Esophagus muscularis mucosa (tissue), 4 donors: ENCODE data around the gene EPB41L5. TPM values are rescaled to one million over a fixed set of nuclear protein-coding genes. Genes with fewer than 3 reads are reported as not detected.
"Not testable (repeated sequence)": the region's sequence is repeated elsewhere in the genome, so short reads cannot be mapped to it uniquely, and the experiment has no call there.

Source experiments
- DNase-seq: peaks from one replicate; pipeline ENCODE4 v3.0.0-alpha.2; 2017; ENCODE audit errors: extremely low spot score
- H3K27ac ChIP-seq, 4 donors: fragments of 200-600 bp; sonication (generic); replicated peaks in 1 of 4; 1 replicate in 3 of 4; 2 replicates in 1 of 4; pipeline ENCODE4 v1.5.1; 2016 to 2019; ENCODE audit warnings: mild to moderate bottlenecking in 1 of 4
- H3K27me3 ChIP-seq, 4 donors: fragments of 200-600 bp; sonication (generic); one replicate each; pipeline versions ENCODE4 v1.5.1 to v1.6.0; 2016 to 2019
- H3K36me3 ChIP-seq, 4 donors: fragments of 200-600 bp; sonication (generic); one replicate each; pipeline ENCODE4 v1.5.1; 2016 to 2019
- H3K4me1 ChIP-seq, 4 donors: fragments of 200-600 bp; sonication (generic); one replicate each; pipeline ENCODE4 v1.5.1; 2016 to 2019
- H3K4me3 ChIP-seq, 4 donors: fragments of 200-600 bp; sonication (generic); 1 replicate in 2 of 4; 2 replicates in 2 of 4; pipeline ENCODE4 v1.5.1; 2016 to 2019; ENCODE audit warnings: mild to moderate bottlenecking in 4 of 4, moderate library complexity in 1 of 4
- H3K9me3 ChIP-seq, 4 donors: fragments of 200-600 bp; sonication (generic); 1 replicate in 3 of 4; 2 replicates in 1 of 4; pipeline ENCODE4 v1.5.1; 2016 to 2019
- EP300 ChIP-seq: sonication (generic); formaldehyde crosslinking; IDR thresholded peaks from one replicate; pipeline ENCODE4 v1.6.1; 2017; ENCODE audit warnings: antibody characterized with exemption
- POLR2A ChIP-seq: fragments of 450-650 bp; IDR thresholded peaks from one replicate; pipeline ENCODE4 v1.6.1; 2017; ENCODE audit warnings: antibody characterized with exemption, moderate library complexity, mild to moderate bottlenecking, low read depth
- POLR2AphosphoS5 ChIP-seq, 2 donors: sonication (generic); formaldehyde crosslinking; IDR thresholded peaks; one replicate each; pipeline ENCODE4 v1.6.1; 2017; ENCODE audit warnings: antibody characterized with exemption in 2 of 2
- WGBS: methylation state at CpG from one replicate; pipeline ENCODE4 v1.1.5; 2018; 5-methylcytosine and 5-hydroxymethylcytosine counted together
- intact Hi-C: fragments of 100-400 bp; cut with DNase I; formaldehyde crosslinking; loops from one replicate; pipeline ENCODE4 v1.15.1; 2023
- total RNA-seq, 4 donors: library from RNA; depleted of rRNA; stranded (reverse); fragments of >200 nt; gene quantifications; one replicate each; pipeline versions ENCODE4 v1.1.0 to v1.2.1, GENCODE V29; 2016
- TF ChIP-seq, protein P1 (sequence below), 3 experiments: fragments of 200-600 bp in 2 of 3; fragments of 450-650 bp in 1 of 3; sonication (generic) in 2 of 3; IDR thresholded peaks; one replicate each; pipeline ENCODE4 v1.5.1; 2017 to 2019; ENCODE audit warnings: antibody characterized with exemption in 3 of 3, mild to moderate bottlenecking in 2 of 3, moderate library complexity in 1 of 3

The EPB41L5 gene
- total RNA-seq, 4 donors from 2014 or later: 16.0 to 30.3 (median 21.6) TPM

GRCh38 chr2:120133572-120134244 is 120.8 kb downstream of the EPB41L5 start:
- Histone ChIP-seq H3K27me3 (no peaks in the 10 kb centered on the region), H3K36me3 (peaks cover 0 to 32% (median 13%) of the 10 kb centered on the region in 4 donors), H3K27ac (no peak overlapping the region), H3K4me1 (peaks cover 0 to 15% (median 3%) of the 10 kb centered on the region in 4 donors), H3K9me3 (no peaks in the 10 kb centered on the region), H3K4me3 (no peak overlapping the region)
- no peak for DNase-seq
- TF ChIP-seq EP300 (no peak), POLR2AphosphoS5 (IDR thresholded peaks at IDR 0.05) (no peak), POLR2A (no peak)
- TF ChIP-seq, protein P1, sequence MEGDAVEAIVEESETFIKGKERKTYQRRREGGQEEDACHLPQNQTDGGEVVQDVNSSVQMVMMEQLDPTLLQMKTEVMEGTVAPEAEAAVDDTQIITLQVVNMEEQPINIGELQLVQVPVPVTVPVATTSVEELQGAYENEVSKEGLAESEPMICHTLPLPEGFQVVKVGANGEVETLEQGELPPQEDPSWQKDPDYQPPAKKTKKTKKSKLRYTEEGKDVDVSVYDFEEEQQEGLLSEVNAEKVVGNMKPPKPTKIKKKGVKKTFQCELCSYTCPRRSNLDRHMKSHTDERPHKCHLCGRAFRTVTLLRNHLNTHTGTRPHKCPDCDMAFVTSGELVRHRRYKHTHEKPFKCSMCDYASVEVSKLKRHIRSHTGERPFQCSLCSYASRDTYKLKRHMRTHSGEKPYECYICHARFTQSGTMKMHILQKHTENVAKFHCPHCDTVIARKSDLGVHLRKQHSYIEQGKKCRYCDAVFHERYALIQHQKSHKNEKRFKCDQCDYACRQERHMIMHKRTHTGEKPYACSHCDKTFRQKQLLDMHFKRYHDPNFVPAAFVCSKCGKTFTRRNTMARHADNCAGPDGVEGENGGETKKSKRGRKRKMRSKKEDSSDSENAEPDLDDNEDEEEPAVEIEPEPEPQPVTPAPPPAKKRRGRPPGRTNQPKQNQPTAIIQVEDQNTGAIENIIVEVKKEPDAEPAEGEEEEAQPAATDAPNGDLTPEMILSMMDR (IDR thresholded peaks at IDR 0.05): no peak
- intact Hi-C loops: no loop called here
- 93% methylated on average over 2 of the region's 2 CpGs for WGBS

GRCh38 chr2:120134263-120134662 is 121.4 kb downstream of the EPB41L5 start:
- no peak overlapping the region for H3K27ac ChIP-seq
- no peaks in the 10 kb centered on the region for H3K27me3 ChIP-seq
- peaks cover 0 to 32% (median 12%) of the 10 kb centered on the region in 4 donors for H3K36me3 ChIP-seq
- DNase-seq: no peak
- no peaks in the 10 kb centered on the region for H3K9me3 ChIP-seq
- peaks cover 0 to 15% (median 3%) of the 10 kb centered on the region in 4 donors for H3K4me1 ChIP-seq
- no peak for TF ChIP-seq EP300
- no peak for TF ChIP-seq POLR2AphosphoS5 (IDR thresholded peaks at IDR 0.05)
- no peak for TF ChIP-seq POLR2A
- TF ChIP-seq, protein P1 (IDR thresholded peaks at IDR 0.05): no peak
- WGBS: 73% methylated on average over 4 of the region's 4 CpGs
- no peak overlapping the region for H3K4me3 ChIP-seq
- intact Hi-C loops: no loop called here

DNA sequence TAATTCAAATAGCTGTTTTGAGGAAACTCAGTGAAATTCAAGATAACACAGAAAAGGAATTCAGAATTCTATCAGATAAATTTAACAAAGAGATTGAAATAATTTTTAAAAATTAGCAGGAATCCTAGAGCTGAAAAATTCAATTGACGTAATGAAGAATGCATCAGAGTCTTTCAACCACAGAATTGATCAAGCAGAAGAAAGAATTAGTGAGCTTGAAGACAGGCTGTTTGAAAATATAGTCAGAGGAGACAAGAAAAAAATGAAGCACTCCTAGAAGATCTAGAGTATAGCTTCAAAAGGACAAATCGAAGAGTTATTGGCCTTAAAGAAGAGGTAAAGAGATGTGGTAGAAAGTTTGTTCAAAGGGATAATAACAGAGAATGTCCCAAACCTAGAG is 122.1 kb downstream of the EPB41L5 start:
- H3K27ac ChIP-seq, intact Hi-C loops, H3K27me3 ChIP-seq, H3K9me3 ChIP-seq, DNase-seq, H3K4me3 ChIP-seq: not testable (repeated sequence)
- WGBS: 98% methylated on average over 2 of the region's 2 CpGs
- Histone ChIP-seq H3K4me1 (peaks cover 0 to 15% (median 3%) of the 10 kb centered on the region in 4 donors), H3K36me3 (peaks cover 0 to 32% (median 12%) of the 10 kb centered on the region in 4 donors)

GRCh38 chr2:120140866-120141265 is 128.0 kb downstream of the EPB41L5 start:
- peaks cover 0 to 8% (median 5%) of the 10 kb centered on the region in 4 donors for H3K36me3 ChIP-seq
- WGBS: 87% methylated on average over 4 of the region's 4 CpGs
- TF ChIP-seq POLR2A (no peak), EP300 (no peak), POLR2AphosphoS5 (IDR thresholded peaks at IDR 0.05) (no peak)
- TF ChIP-seq, protein P1 (IDR thresholded peaks at IDR 0.05): no peak
- H3K27me3 ChIP-seq: no peaks in the 10 kb centered on the region
- no peaks in the 10 kb centered on the region for H3K9me3 ChIP-seq
- DNase-seq: no peak
- no peak overlapping the region for H3K4me3 ChIP-seq
- H3K27ac ChIP-seq: no peak overlapping the region
- intact Hi-C loops: no loop called here
- no peaks in the 10 kb centered on the region for H3K4me1 ChIP-seq

- Histone ChIP-seq H3K4me3 (no peak overlapping the region), H3K36me3 (peaks cover 0 to 10% (median 8%) of the 10 kb centered on the region in 4 donors), H3K27me3 (no peaks in the 10 kb centered on the region), H3K27ac (no peak overlapping the region), H3K4me1 (no peaks in the 10 kb centered on the region), H3K9me3 (no peaks in the 10 kb centered on the region)
- intact Hi-C loops: no loop called here
- 92% methylated on average over 2 of the region's 2 CpGs for WGBS
- no peak for DNase-seq
- TF ChIP-seq POLR2A (no peak), POLR2AphosphoS5 (IDR thresholded peaks at IDR 0.05) (no peak), EP300 (no peak)
- TF ChIP-seq, protein P1 (IDR thresholded peaks at IDR 0.05): no peak
Observed at GRCh38 chr2:120141300-120142069, 128.6 kb downstream of the EPB41L5 start.
